Measurements from ENCODE around the gene ZCCHC24.
"Not testable (repeated sequence)": the region's sequence is repeated elsewhere in the genome, so short reads cannot be mapped to it uniquely, and the experiment has no call there.

The ZCCHC24 gene

DNA sequence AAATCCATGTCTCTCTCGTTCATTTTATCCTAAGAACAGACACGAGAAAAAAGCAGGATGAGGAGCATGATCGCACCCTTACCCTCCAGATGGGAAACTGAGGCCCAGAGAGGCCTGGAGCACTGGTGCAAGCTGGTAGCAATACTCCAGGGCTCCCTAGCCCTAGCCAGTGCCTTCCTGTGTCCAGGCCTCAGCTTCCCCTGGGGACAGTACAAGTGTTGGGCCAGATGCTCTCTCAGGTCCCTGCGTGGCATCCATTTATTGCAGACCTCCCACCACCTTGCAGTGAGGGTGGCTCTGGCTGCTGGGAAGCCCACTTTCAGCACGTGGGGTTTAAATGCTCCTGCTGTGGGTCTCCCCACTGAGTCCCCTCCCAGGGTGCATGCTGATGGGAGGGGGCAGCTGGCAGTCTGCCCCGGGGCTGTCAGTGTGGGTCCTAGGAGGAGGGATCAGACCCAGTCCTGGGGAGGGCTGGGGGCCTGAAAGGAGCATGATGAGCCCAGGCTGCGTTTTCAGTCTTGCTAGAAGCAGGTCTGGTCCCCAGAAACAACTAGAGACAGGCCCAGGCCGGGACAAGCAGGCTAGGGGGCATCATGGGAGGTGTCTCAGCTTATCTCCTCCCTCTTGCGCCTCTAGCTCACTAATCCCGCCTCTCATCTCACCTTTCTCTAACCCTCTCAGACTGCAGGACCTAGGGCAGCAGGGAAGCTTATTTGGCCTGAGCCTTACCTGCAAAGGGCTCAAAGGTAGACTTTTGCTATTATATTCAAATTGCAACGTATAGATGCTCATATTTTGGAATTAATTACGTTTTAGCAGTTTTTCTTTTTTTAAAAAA is 98.8 kb downstream of the ZCCHC24 start:
- DNase-seq (ENCODE audit: low spot score), result no peak

DNA sequence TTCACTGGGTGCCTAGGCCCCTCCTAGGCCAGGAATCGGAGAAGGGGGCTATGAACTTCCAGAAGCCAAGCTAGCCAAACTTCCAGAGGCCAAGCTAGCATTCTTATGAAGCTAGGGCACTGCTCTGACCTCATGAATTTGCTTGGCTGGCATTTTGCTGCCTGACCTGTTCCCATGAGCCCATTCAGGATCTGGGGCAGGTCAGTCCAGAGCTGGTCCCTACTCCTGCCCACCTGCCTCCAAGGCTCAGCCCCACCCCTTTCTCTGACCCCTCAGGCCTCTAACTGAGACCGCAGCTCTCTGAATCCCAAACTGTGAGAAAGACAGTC is 99.4 kb downstream of the ZCCHC24 start:
- DNase-seq (ENCODE audit: low spot score), result no peak

DNA sequence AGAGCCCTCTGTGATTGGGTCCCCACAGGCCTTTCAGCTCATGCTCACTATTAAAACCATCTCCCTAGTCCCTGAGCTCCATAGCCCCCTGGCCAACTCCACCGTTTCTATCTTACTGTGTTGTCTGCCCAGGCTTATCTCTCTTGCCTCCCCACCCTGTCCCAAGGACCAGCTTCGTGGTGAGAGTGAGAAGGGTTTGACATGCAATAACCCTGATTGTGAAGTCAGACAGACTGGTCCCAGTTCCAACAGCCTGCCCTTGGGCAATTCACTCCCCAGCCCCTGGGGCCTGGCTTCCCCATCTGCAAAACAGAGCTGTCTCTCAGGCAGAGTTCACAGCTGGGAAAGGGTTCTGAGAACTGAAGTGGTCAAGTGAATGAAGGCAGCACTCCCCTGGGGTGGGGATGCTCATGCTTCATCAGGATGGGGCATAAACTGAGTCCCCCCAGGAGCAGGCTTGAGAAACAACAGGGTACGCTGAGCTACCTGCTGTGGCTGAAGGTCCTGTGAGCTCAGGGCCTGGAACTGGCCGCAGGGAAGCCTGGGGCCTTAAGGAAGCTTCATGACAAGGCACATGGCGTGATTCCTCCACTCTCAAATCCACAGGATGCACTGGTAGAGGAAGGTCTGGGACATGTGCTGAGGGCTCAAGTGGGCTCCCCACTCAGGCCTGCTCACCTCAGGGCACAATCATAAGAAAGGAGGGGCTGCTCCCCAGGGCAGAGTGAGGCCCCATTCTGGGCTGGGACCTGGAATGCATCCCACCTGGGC is 100.0 kb downstream of the ZCCHC24 start:
- no peak for DNase-seq (ENCODE audit: low spot score)

GRCh38 chr10:79344502-79345195 is 100.8 kb downstream of the ZCCHC24 start:
- DNase-seq (ENCODE audit: low spot score), result no peak

GRCh38 chr10:79342811-79343561 is 102.4 kb downstream of the ZCCHC24 start:
- no peak for DNase-seq (ENCODE audit: low spot score)

DNA sequence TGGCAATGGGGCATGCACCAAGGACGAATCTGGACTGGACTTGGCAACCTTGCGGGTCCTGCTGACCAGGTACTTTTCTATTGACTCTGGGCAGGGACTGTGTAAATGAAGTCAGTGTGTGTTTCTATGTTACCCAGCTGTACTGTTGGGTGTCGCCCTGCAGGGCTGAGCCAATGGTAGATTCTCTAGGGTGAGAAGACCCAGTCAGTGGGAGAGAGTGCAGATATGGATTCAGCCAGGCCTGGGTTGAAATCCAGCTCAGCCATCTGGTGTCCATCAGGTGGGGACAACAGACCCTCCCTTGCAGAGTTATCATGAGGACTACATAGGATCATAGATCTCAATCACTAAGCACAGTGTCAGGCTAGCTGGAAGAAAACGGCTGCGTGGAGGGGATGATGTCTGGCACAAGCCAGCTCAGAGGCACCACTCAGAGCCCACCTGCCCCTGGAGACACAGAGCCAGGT is 103.1 kb downstream of the ZCCHC24 start:
- no peak for DNase-seq (ENCODE audit: low spot score)

GRCh38 chr10:79340646-79341244 is 104.7 kb downstream of the ZCCHC24 start:
- no peak for DNase-seq (ENCODE audit: low spot score)

- DNase-seq (ENCODE audit: low spot score), result no peak
Observed at GRCh38 chr10:79339266-79339665, 106.2 kb downstream of the ZCCHC24 start.

GRCh38 chr10:79337783-79338469 is 107.5 kb downstream of the ZCCHC24 start:
- DNase-seq (ENCODE audit: low spot score), result not testable (repeated sequence)

DNA sequence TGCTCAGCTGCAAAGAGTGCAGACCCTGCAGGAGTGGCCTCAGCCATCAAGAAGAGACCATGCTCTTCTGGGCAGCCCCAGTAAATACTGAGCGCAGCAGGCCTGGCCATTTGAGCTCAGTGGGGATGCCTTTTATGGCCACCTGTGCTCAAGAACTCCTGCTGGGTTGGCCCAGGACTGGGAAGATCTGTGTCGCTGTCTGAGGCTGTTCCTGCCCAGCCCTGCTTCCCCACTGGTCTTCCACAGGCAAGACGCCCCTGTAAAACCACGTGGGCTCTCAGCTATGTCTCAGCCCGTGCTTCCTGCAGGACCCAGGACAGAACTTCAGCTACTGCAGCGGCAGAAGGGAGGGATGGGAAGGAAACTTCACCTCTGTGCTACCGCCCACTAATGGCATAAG is 108.7 kb downstream of the ZCCHC24 start:
- DNase-seq (ENCODE audit: low spot score), result no peak

GRCh38 chr10:79336276-79336675 is 109.1 kb downstream of the ZCCHC24 start:
- no peak for DNase-seq (ENCODE audit: low spot score)

DNA sequence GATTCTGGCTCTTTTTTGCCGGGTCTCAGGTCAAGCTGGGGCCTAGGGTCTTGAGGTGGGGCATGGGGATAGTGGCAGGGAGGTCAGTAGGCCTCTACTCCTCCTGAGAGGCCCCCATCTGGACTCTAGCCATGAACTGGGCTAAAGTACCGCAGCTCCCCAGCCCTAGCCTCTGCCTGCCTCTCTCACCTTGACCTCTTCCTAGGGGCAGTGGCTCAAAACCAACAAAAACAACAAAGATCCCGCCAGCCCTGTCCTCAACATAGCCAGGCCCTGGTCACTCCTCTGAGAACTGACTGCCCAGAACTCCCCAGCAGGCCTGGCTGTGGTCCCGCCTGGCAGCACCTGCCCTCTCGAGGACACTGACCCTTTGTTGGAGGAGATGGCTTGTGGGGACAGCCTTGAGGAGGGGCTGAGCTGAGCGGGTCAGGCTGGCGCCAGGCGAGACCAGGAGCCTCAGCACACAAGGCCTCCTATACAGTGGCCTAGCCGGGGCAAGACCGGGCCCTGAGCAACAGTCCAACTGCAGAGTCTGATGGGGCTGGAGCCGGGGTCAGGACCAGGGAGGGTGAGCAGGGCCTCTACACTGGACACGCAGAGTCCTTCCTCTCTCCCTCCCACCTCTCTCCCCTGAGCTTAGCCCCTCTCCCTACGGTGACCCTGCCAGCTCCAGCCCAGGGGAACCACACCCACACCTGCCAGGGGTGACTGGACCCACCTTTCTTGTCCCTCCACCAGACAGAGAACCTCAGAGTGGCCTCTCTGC is 109.8 kb downstream of the ZCCHC24 start:
- no peak for DNase-seq (ENCODE audit: low spot score)

GRCh38 chr10:79335094-79335469 is 110.3 kb downstream of the ZCCHC24 start:
- DNase-seq (ENCODE audit: low spot score), result no peak

DNA sequence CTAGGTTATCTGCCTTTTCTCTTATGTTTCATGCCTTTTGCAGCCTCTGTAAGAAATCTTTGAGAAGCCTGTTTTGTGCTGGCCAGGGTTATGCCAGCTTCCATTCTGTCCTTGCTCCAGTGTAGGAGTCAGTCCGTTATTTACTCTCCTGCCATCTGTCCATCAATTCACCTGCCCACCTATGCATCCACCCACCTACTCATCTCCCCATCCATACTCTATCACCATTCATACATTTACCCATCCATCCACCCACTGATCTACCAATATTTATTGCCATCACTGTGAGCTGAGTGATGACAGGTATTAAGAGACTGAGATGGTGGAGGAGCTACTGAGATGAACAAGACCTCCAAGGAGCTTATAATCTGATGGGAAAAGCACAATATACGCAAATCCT is 110.9 kb downstream of the ZCCHC24 start:
- DNase-seq (ENCODE audit: low spot score), result no peak

DNA sequence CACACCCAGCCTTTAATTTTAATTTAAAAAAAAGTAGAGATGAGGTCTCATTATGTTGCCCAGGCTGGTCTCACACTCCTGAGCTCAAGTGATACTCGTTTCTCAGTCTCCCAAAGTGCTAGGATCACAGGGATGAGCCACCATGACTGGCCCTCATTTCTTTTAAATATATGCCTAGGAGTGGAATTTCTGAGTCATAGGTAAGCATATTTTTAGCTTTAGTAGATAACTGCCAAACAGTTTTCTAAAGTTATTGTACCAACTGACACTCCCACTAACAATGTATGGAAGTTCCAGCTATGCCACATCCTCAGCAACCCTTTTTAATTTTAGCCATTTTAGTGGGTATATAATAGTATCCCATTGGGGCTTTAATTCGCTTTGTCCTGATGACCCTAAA is 111.9 kb downstream of the ZCCHC24 start:
- no peak for DNase-seq (ENCODE audit: low spot score)

- DNase-seq (ENCODE audit: low spot score), result not testable (repeated sequence)
Observed at GRCh38 chr10:79332610-79333315, 112.7 kb downstream of the ZCCHC24 start.

Data from CD4-positive, alpha-beta T cell treated with Interleukin-15 for 4 hours (primary cell).